Tibial artery (tissue), 4 donors: ENCODE results near the gene ATP8B4.

Experiments
- DNase-seq, 2 donors: peaks; one replicate each; pipeline ENCODE4 v3.0.0-alpha.2; 2019
- H3K27ac ChIP-seq, 2 donors: fragments of 200-600 bp; sonication (generic) in 1 of 2; 1 replicate in 1 of 2; 2 replicates in 1 of 2; pipeline ENCODE4 v1.5.1; 2018 to 2019; ENCODE audit warnings: mild to moderate bottlenecking in 1 of 2
- H3K27me3 ChIP-seq, 2 donors: fragments of 200-600 bp; sonication (generic) in 1 of 2; one replicate each; pipeline versions ENCODE4 v1.5.1 to v1.6.0; 2016 to 2019
- H3K36me3 ChIP-seq, 3 donors: fragments of 200-600 bp; sonication (generic) in 2 of 3; one replicate each; pipeline ENCODE4 v1.5.1; 2016 to 2019; ENCODE audit warnings: mild to moderate bottlenecking in 2 of 3
- H3K4me1 ChIP-seq, 4 donors: fragments of 200-600 bp; sonication (generic) in 2 of 4; 1 replicate in 3 of 4; 2 replicates in 1 of 4; pipeline ENCODE4 v1.5.1; 2016 to 2019
- H3K4me3 ChIP-seq, 2 donors: fragments of 200-600 bp; sonication (generic) in 1 of 2; 1 replicate in 1 of 2; 2 replicates in 1 of 2; pipeline ENCODE4 v1.5.1; 2018 to 2019; ENCODE audit warnings: mild to moderate bottlenecking in 2 of 2
- H3K9me3 ChIP-seq, 3 donors: fragments of 200-600 bp; sonication (generic) in 1 of 3; one replicate each; pipeline ENCODE4 v1.5.1; 2016 to 2019
- CTCF ChIP-seq, 2 experiments: fragments of 200-600 bp in 1 of 2; fragments of 450-650 bp in 1 of 2; IDR thresholded peaks; one replicate each; pipeline ENCODE4 v1.5.1; 2017 to 2019; ENCODE audit warnings: antibody characterized with exemption in 2 of 2, mild to moderate bottlenecking in 1 of 2, moderate library complexity in 1 of 2
- intact Hi-C: fragments of 100-400 bp; cut with DNase I; formaldehyde crosslinking; loops from one replicate; pipeline ENCODE4 v1.15.0; 2023; ENCODE audit warnings: low total_unique reads

Gene ATP8B4

GRCh38 chr15:49982584-49982983 is 136.4 kb downstream of the ATP8B4 start:
- H3K4me1 ChIP-seq: no peaks in the 10 kb centered on the region
- no peaks in the 10 kb centered on the region for H3K9me3 ChIP-seq
- no peak overlapping the region for H3K4me3 ChIP-seq
- no peak overlapping the region for H3K27ac ChIP-seq
- no peaks in the 10 kb centered on the region for H3K36me3 ChIP-seq
- TF ChIP-seq CTCF (IDR thresholded peaks at IDR 0.05): no peak
- DNase-seq: no peak
- H3K27me3 ChIP-seq: no peaks in the 10 kb centered on the region
- intact Hi-C loops: loop anchor here (10.0 kb wide), 1 partner anchor 138 kb away; no protein-coding TSS in a partner anchor

- no peak overlapping the region for H3K27ac ChIP-seq
- no peak overlapping the region for H3K4me3 ChIP-seq
- no peak for TF ChIP-seq CTCF (IDR thresholded peaks at IDR 0.05)
- no peaks in the 10 kb centered on the region for H3K9me3 ChIP-seq
- H3K27me3 ChIP-seq: no peaks in the 10 kb centered on the region
- H3K36me3 ChIP-seq: no peaks in the 10 kb centered on the region
- DNase-seq: no peak
- intact Hi-C loops: loop anchor here (10.0 kb wide), 1 partner anchor 135 kb away; no protein-coding TSS in a partner anchor
- H3K4me1 ChIP-seq: no peaks in the 10 kb centered on the region
Measured at GRCh38 chr15:49979705-49980382, 139.2 kb downstream of the ATP8B4 start.

GRCh38 chr15:49978121-49978520 is 140.9 kb downstream of the ATP8B4 start:
- TF ChIP-seq CTCF (IDR thresholded peaks at IDR 0.05): no peak
- DNase-seq: no peak
- Histone ChIP-seq H3K27ac (no peak overlapping the region), H3K9me3 (no peaks in the 10 kb centered on the region), H3K36me3 (no peaks in the 10 kb centered on the region), H3K27me3 (no peaks in the 10 kb centered on the region), H3K4me1 (no peaks in the 10 kb centered on the region), H3K4me3 (no peak overlapping the region)
- intact Hi-C loops: no loop called here

DNA sequence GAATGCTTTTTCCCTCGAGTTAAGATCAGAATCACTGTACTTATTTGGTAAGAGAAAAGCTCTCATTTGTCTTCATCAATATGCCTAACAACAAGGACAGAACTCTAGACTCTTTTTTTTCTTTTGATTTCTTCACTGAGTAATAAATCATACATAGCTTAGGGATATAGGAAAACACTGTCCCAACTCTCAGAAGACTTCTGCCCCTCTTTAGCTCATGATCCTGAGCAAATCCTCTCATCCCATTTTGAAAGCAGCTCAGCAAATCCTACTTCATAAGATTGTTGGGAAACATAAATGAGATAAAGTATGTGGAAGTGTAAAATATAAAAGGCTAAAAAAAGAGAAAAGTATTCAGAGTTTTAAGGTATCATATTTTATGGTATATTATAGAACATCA is 141.7 kb downstream of the ATP8B4 start:
- intact Hi-C loops: no loop called here
- Histone ChIP-seq H3K4me3 (no peak overlapping the region), H3K27ac (no peak overlapping the region), H3K9me3 (no peaks in the 10 kb centered on the region), H3K4me1 (no peaks in the 10 kb centered on the region), H3K36me3 (no peaks in the 10 kb centered on the region), H3K27me3 (no peaks in the 10 kb centered on the region)
- no peak for DNase-seq
- no peak for TF ChIP-seq CTCF (IDR thresholded peaks at IDR 0.05)

DNA sequence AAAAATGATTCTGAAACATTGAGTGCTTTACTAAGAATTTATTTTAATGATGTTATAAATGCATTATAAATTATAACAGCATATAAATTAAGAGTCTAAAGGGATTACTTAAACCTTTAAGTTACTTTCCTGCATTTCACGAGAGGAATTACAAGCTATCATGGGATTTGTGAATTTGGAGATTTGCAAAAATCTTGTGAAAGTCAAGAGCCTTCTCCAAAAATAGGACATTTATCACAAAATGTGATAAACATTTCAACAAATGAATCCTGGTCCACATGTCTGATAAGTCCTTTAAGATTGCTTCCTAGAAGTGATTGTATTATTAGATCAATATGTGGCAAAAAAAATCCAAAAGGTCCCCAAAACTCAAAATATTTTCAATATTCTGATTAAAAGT is 154.5 kb downstream of the ATP8B4 start:
- Histone ChIP-seq H3K4me3 (no peak overlapping the region), H3K36me3 (no peaks in the 10 kb centered on the region), H3K27ac (no peak overlapping the region), H3K9me3 (peaks cover 0 to 7% (median 0%) of the 10 kb centered on the region in 3 donors), H3K27me3 (no peaks in the 10 kb centered on the region), H3K4me1 (no peaks in the 10 kb centered on the region)
- TF ChIP-seq CTCF (IDR thresholded peaks at IDR 0.05): no peak
- intact Hi-C loops: no loop called here
- DNase-seq: no peak
